RWPE2 (cell line): ENCODE measurements around the gene MADD.

Experiments
- ATAC-seq: fragments of 200-7000 bp; cut with Tn5 transposase; 3 replicates; pipeline ENCODE4 v1.9.1; 2021; ENCODE audit warnings: low read depth
- DNase-seq: peaks from one replicate; pipeline ENCODE4 v3.0.0-alpha.2; 2020; ENCODE audit warnings: low spot score
- H3K27ac ChIP-seq: fragments of 450-650 bp; 2 replicates; pipeline ENCODE4 v1.5.1; 2017; ENCODE audit warnings: mild to moderate bottlenecking; ENCODE audit not compliant: poor library complexity, severe bottlenecking
- H3K27me3 ChIP-seq: fragments of 250-450 bp; sonication (Bioruptor Pico); 2 replicates; pipeline ENCODE4 v1.5.1; 2021; ENCODE audit warnings: mild to moderate bottlenecking, moderate library complexity; ENCODE audit not compliant: insufficient read depth, poor library complexity, severe bottlenecking
- H3K36me3 ChIP-seq: fragments of 250-450 bp; sonication (Bioruptor Pico); 2 replicates; pipeline ENCODE4 v1.5.1; 2020; ENCODE audit warnings: low read depth, mild to moderate bottlenecking, moderate library complexity
- H3K4me1 ChIP-seq: fragments of 250-450 bp; sonication (Bioruptor Pico); 2 replicates; pipeline ENCODE4 v1.5.1; 2021; ENCODE audit warnings: mild to moderate bottlenecking, moderate library complexity; ENCODE audit not compliant: insufficient read depth, poor library complexity, severe bottlenecking
- H3K4me3 ChIP-seq: fragments of 250-450 bp; sonication (Bioruptor Pico); 2 replicates; pipeline ENCODE4 v1.5.1; 2021; ENCODE audit warnings: mild to moderate bottlenecking, moderate library complexity; ENCODE audit not compliant: severe bottlenecking
- H3K9me3 ChIP-seq: fragments of 250-450 bp; sonication (Bioruptor Pico); 2 replicates; pipeline ENCODE4 v1.5.1; 2021; ENCODE audit warnings: mild to moderate bottlenecking, moderate library complexity; ENCODE audit not compliant: severe bottlenecking
- TF ChIP-seq, protein P1 (sequence below): fragments of 450-650 bp; IDR thresholded peaks from one replicate; pipeline ENCODE4 v1.5.1; 2017; ENCODE audit warnings: mild to moderate bottlenecking, moderate library complexity; ENCODE audit not compliant: poor library complexity, severe bottlenecking

The MADD gene

GRCh38 chr11:47360341-47360740 lies 90.4 kb downstream of the MADD start:
- H3K4me3 ChIP-seq, result no peak overlapping the region
- no peaks in the 10 kb centered on the region for H3K27me3 ChIP-seq
- TF ChIP-seq, protein P1, sequence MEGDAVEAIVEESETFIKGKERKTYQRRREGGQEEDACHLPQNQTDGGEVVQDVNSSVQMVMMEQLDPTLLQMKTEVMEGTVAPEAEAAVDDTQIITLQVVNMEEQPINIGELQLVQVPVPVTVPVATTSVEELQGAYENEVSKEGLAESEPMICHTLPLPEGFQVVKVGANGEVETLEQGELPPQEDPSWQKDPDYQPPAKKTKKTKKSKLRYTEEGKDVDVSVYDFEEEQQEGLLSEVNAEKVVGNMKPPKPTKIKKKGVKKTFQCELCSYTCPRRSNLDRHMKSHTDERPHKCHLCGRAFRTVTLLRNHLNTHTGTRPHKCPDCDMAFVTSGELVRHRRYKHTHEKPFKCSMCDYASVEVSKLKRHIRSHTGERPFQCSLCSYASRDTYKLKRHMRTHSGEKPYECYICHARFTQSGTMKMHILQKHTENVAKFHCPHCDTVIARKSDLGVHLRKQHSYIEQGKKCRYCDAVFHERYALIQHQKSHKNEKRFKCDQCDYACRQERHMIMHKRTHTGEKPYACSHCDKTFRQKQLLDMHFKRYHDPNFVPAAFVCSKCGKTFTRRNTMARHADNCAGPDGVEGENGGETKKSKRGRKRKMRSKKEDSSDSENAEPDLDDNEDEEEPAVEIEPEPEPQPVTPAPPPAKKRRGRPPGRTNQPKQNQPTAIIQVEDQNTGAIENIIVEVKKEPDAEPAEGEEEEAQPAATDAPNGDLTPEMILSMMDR, result no peak
- ATAC-seq (no peak), DNase-seq (no peak)
- no peaks in the 10 kb centered on the region for H3K9me3 ChIP-seq
- no peaks in the 10 kb centered on the region for H3K4me1 ChIP-seq
- no peak overlapping the region for H3K27ac ChIP-seq
- H3K36me3 ChIP-seq, result no peaks in the 10 kb centered on the region

DNA sequence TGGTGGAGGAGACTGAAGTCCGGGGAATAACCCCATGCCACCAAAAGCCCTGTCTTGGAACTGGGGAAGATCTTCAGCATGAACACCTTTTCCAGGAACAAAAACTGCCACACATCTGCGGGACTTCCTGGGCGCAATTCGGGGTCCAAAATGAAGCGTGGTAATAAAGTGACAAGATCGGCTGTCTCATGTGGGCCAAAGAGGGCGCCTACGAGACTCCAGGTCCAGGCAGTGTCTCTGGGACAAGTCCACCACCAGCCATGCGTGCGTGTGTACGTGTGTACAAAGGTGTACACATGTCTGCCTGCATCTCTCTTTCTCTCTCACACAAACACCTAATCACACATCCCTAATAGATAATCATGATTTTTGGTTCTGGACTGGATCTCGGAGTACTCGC lies 91.5 kb downstream of the MADD start:
- Histone ChIP-seq H3K4me1 (no peaks in the 10 kb centered on the region), H3K4me3 (no peak overlapping the region), H3K27me3 (no peaks in the 10 kb centered on the region), H3K36me3 (no peaks in the 10 kb centered on the region), H3K27ac (no peak overlapping the region), H3K9me3 (no peaks in the 10 kb centered on the region)
- DNase-seq (no peak), ATAC-seq (no peak)
- TF ChIP-seq, protein P1, result no peak

- no peak overlapping the region for H3K27ac ChIP-seq
- ATAC-seq (no peak), DNase-seq (no peak)
- TF ChIP-seq, protein P1, result no peak
- H3K27me3 ChIP-seq, result no peaks in the 10 kb centered on the region
- H3K4me3 ChIP-seq, result no peak overlapping the region
- no peaks in the 10 kb centered on the region for H3K4me1 ChIP-seq
- no peaks in the 10 kb centered on the region for H3K9me3 ChIP-seq
- no peaks in the 10 kb centered on the region for H3K36me3 ChIP-seq
Observed at GRCh38 chr11:47366020-47366490, 96.1 kb downstream of the MADD start.

DNA sequence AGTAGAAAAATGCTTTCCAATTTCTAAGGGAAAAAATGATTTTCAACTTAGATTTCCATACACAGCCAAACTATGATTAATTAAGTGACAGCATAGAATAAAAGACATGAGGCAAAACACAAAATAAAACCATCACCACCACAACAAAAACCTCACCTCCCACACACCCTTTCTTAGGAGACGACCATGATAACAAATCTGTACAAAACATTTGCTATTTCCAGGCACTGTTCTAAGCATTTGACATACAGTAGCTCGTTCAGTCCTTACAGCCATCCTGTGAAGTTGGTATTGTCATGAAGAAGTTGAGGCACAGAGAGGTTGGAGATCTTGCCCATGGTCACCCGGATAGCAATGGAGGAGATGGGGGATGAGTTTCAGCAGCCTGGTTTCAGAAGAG lies 99.7 kb downstream of the MADD start:
- H3K4me3 ChIP-seq, result no peak overlapping the region
- no peaks in the 10 kb centered on the region for H3K36me3 ChIP-seq
- H3K9me3 ChIP-seq, result no peaks in the 10 kb centered on the region
- H3K27me3 ChIP-seq, result no peaks in the 10 kb centered on the region
- ATAC-seq, result no peak
- DNase-seq, result no peak
- no peaks in the 10 kb centered on the region for H3K4me1 ChIP-seq
- no peak overlapping the region for H3K27ac ChIP-seq
- TF ChIP-seq, protein P1, result no peak

- TF ChIP-seq, protein P1, result no peak
- H3K4me3 ChIP-seq, result no peak overlapping the region
- DNase-seq (no peak), ATAC-seq (no peak)
- H3K27ac ChIP-seq, result no peak overlapping the region
- no peaks in the 10 kb centered on the region for H3K27me3 ChIP-seq
- no peaks in the 10 kb centered on the region for H3K4me1 ChIP-seq
- no peaks in the 10 kb centered on the region for H3K9me3 ChIP-seq
- H3K36me3 ChIP-seq, result no peaks in the 10 kb centered on the region
Observed at GRCh38 chr11:47372422-47372821, 102.5 kb downstream of the MADD start.
